Left lobe of liver (tissue), 2 donors: Measurements from ENCODE around the gene C1orf174. TPM values are rescaled to one million over a fixed set of nuclear protein-coding genes. Genes with fewer than 3 reads are reported as not detected.

ENCODE experiments used
- ATAC-seq: fragments of 200-7000 bp; cut with Tn5 transposase; one replicate; pipeline ENCODE4 v1.9.1; 2020; ENCODE audit warnings: mild to moderate bottlenecking, moderate library complexity
- DNase-seq: peaks from one replicate; pipeline ENCODE4 v3.0.0-alpha.2; 2020; ENCODE audit warnings: low spot score
- total RNA-seq: library from RNA; stranded (reverse); gene quantifications from one replicate; pipeline ENCODE4 v1.2.1, GENCODE V29; 2021
- donor health status: DM: no; HTN: no; CAD: no; lungs with moderate emphysema.
- donor health status: DM: no; HTN: yes; CAD: no.

The C1orf174 gene
- total RNA-seq, 1 donor from 2014 or later = 11.0 TPM

DNA sequence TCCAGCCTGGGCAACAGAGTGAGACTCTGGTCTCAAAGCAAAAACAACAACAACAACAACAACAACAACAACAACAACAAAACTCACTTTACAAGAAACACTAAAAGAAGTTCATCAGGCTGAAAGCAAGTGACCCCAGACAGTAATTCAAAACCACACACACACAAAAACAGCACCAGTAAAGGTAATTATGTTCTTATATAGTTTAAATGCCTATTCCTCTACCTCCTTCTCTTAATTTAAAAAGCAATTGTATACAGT lies 1.7 kb downstream of the C1orf174 start:
- ATAC-seq = no peak

DNA sequence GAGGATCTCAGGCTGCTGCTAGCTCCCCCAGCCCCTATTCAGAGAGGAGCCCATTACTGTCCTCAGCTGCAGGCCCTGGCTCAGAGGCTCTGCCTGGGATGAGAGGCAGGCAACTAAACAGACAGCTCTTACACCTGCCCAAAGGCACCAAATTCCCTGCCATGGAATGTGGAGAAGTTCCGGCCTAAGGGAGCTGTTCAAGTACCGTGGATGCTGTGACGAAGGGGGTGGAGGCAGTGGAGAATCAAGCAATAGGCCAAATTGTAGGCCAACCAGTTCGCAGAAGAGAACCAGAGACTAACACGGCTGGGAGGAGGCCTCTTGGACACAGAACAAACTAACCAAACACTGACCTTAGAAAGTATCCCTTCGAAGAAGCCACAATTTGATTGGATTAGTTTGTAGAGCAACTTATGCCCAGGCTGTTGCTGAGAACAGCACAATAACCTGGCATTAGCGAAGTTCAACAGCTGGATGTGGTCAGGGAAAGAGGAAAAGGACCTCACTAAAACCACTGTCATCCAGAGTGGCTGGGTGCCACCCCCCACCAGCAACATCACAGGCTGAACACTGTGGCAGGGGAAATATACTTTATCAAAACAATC lies 3.6 kb downstream of the C1orf174 start:
- no peak for ATAC-seq
- DNase-seq = no peak

More for the DNA sequence above, 1.7 kb downstream of the C1orf174 start:
- no peak for DNase-seq

DNA sequence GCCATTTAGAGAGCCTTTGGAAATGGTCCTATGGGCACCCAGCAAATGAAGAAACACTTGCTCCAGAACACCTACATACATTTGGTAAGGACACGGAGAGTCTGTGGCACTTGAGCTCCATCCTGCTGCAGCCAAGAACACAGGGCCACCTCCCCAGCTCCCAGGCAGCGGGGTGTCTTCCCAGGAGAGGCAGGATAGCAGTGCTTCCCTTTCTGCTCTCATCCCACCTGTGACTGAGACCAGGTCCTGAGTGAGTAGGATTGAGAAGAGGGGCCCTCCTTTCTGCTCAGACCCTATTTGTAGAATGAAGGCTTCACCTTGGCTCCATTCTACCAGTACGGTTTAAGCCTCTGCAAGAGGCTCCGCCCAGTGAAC lies 4.1 kb downstream of the C1orf174 start:
- ATAC-seq (no peak), DNase-seq (no peak)

DNA sequence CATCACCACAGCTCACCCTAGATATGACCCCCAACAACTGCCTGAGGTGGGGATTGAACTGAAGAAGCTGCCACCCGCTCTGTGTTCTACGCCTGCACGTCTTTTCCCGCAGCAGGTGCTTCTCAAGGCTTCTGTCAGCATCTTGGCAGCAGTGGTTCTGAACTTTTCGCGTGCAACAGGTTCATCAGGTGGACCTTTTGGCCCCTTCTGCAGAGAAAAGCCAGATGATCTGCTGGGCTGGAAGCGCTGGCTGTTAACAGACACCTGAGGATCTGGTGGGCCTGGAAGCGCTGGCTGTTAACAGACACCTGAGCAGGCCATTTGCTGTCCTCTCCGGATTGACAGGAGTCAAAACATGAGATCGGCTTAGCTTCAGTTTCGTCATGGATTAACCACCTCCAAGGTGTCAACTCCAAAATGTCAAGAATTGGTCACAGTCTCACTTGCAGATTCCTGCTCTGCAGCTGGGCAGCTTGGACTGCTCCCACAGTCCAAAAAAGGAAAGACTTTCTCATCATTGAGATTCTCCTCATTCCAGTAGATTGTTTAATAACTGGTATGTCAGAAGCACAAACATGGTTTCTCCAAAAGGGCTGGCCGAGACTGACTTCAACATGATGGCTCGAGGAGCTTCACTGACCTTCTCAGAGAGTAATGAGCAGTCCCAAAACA lies 4.7 kb downstream of the C1orf174 start:
- no peak for DNase-seq
- no peak for ATAC-seq

DNA sequence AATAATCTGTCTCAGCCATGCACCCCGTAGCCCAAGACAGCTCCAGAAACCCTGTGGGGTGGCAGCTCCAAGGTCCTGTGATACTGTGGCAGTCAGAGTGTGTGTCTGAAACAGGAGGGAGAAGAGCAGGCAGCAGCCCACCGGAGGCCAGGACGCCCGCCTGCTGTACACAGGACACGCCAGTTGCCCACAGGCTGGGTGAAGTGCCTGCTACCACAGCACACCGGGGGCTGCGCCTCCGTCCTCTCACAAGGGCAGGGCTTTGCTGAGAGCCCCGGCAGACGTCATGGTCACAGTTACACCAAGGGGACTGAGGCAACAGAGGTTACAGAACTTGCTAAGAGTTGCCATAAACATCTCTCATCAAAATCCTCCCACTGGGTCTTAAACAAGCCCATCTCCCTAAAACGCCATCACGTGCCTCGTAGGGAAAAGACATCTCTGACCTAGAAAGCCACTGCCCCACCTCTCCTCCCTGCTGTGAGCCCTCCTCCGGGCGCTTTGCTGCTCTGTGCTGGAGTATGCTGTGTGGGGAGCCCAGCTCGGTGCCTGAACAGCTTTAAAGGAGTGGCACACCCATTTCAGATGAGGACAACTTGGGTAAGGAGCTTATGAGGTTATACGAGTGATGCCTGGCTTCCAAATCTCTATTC lies 5.3 kb downstream of the C1orf174 start:
- DNase-seq (no peak), ATAC-seq (no peak)

DNA sequence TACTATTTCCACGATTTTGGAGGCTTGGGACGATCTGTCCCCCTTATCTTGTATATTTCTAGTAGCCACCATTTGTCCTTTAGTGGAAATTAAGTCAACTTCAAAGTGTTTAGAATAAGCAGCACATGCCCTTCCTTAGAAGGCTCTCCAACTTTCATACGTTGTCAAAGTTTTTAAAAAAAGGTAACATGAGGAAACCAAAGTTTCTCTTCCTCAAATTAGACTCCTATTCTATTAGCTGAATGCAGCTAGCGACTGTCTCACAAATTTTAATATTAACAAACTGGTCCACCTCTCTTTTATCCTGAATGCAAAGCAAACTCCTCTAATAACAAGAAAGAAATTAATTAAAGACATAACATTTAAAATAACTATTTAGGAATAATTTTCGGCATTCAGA lies 6.9 kb downstream of the C1orf174 start:
- DNase-seq = no peak
- no peak for ATAC-seq

DNA sequence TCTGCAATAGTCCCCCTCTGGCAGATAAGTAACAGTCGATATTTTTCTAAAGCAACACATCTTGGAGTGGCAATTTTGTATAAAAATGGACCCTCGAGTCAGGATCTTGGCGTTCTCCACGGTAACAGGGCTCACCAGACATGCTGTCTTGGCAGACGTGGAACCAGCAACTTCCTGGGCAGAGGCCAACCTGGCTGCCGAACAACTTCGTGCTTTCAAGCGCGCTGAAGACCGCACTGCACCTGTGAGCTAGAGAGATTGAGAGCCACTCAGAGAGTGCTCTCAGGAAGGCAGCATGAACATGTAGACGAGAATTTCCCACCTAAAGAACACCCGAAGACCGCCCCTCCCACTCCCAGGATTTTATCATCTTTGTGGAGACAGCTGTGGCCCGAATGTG lies 7.3 kb downstream of the C1orf174 start:
- ATAC-seq = no peak
- no peak for DNase-seq

DNA sequence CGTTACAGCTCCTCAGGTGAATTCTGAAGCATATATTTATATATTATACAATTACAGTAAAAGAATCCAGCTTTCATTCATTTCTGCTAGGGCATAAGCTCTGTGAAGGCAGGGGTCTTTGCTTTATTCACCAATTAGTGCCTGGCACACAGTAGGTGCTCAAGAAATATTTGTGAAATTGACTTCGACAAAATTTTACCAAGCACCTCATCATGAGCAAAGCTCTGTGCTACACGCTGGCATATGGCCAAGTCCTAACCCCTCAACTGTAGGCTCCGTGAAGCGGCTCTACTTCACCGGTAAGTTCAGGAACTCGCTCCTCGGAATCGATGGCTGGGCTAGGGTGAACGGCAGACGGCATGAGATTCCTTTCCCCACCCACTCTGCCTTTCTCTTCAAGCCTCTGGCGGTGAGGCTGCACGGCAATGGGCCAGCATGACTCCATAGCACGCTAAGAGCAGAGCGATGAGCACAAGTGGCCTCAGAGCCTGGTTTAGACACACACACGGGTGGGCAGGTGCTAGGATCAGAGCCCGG lies 8.7 kb downstream of the C1orf174 start:
- DNase-seq (no peak), ATAC-seq (no peak)

GRCh38 chr1:3890389-3891328 lies 9.4 kb downstream of the C1orf174 start:
- ATAC-seq = peak; percentile 16
- no peak for DNase-seq

DNA sequence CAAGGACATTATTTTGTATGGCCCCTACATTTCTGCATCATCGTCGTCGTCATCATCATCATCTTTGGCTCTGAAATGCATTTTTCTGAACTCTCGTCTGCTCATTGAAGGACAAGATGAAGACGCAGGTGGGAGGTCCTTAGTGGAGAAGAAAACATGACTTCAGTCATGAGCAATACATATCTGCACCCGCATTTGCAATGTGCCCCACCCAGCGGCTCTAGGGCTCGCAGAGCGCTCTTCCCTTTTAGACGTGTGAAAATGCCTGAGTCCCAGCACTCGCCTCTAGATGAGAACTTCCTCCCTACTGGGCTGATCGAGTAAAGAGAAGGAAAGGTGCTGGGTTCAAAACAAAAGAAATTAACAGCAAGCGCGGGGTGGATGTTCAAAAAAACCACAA lies 10.1 kb downstream of the C1orf174 start:
- DNase-seq = no peak

GRCh38 chr1:3888301-3888700 lies 11.8 kb downstream of the C1orf174 start:
- DNase-seq = no peak
- no peak for ATAC-seq

More for the DNA sequence above, 10.1 kb downstream of the C1orf174 start:
- ATAC-seq = no peak

- DNase-seq = no peak
Observed at GRCh38 chr1:3886691-3887090, 13.4 kb downstream of the C1orf174 start.

DNA sequence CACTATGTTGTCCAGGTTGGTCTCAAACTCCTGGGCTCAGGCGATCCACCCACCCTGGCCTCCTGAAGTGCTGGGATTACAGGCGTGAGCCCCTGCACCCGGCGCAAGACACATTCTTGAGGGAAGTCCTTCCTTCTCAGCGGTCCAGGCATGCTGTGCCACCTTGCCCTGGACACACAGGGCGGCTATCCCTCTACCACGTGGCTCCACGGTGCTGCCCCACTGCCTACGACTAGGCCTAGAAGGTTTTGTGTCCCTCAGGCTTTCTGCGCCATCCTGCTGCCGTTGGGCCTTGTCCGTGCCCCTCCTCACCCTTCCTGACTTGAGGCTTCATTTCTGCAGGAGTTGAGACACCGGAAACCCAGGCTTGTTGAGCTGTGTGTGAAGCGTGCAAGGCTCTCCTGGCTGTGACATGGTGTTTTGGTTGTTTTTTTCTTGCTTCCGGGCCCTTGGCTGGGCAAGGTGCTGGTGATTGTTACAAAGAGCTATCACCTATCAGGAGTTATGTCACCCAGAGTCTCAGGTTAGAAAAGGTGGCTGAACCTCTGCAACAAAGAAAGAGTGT lies 13.9 kb downstream of the C1orf174 start:
- ATAC-seq (no peak), DNase-seq (no peak)

More at GRCh38 chr1:3886691-3887090, 13.4 kb downstream of the C1orf174 start:
- ATAC-seq = no peak

DNA sequence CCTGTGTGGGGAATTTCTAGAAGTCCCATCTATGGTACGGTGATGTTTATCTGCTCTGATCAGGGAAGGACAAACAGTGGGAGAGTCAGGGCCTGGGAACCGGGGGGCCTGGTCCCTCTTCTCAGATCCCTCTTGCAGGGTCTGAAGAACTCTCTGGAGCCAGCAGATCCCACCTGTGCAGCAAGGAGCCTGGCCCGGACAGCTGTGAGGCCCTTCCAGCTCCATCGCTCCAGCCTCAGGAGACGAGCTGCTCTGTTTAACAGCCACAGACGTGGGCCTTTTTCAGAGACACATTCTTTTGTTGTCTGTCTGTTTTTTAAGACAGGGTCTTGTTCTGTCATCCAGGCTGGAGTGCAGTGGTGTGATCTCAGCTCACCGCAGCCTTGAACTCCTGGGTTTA lies 14.5 kb downstream of the C1orf174 start:
- no peak for ATAC-seq
- no peak for DNase-seq

DNA sequence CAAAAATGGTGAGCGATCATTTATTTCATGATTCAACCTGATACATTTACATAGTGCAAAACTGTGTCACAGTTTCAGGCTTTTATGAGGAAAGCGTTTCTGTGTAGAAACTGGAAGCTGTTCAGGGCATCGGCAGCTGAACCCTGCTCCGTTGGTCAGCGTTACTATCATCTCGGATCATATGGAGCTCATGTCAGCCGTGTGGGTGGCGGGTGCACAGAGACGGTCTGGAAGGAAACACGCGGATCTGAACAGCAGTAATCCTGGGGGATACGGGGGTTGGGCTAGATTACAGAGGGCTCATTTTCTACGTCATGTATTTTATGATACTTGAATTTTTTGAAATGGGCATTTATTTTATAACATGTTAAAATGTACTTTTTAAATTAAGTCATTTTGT lies 15.1 kb downstream of the C1orf174 start:
- ATAC-seq (no peak), DNase-seq (no peak)

- ATAC-seq = no peak
- DNase-seq = no peak
Observed at GRCh38 chr1:3883194-3883925, 16.7 kb downstream of the C1orf174 start.

DNA sequence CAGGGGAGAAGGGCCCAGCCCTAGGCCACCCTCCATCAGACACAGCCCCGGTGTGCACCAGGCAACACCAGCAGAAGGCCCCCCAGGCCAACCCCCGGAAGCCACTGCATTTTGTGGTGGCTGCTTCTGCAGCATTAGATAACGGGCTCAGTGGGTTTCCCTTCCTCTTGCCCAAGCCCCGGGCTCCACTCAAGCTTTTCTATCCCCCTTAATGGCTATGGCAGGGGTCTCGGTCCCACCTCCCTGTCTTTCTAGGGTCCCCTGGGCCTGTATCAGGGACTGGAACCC lies 18.9 kb downstream of the C1orf174 start:
- DNase-seq = no peak
- ATAC-seq = no peak

GRCh38 chr1:3880429-3881192 lies 19.5 kb downstream of the C1orf174 start:
- DNase-seq (no peak), ATAC-seq (peak; percentile 17)

- peak; percentile 60 for DNase-seq
- peak; percentile 90 for ATAC-seq
Observed at GRCh38 chr1:3879787-3880428, 20.2 kb downstream of the C1orf174 start.
